Ovary (tissue), 9 donors: ENCODE data around the gene MYO9A. TPM values are rescaled to one million over a fixed set of nuclear protein-coding genes. Genes with fewer than 3 reads are reported as not detected.

Experiments used
- DNase-seq, 5 donors: peaks; one replicate each; pipeline ENCODE4 v3.0.0-alpha.2; 2019 to 2020
- H3K27ac ChIP-seq, 2 donors: fragments of 200-600 bp; one replicate each; pipeline versions ENCODE4 v1.5.1 to v1.8.0; 2019 to 2022
- H3K27me3 ChIP-seq: fragments of 200-600 bp; one replicate; pipeline ENCODE4 v1.8.0; 2022
- H3K36me3 ChIP-seq: fragments of 200-600 bp; sonication (generic); one replicate; pipeline ENCODE4 v1.5.1; 2019
- H3K4me1 ChIP-seq: one replicate; pipeline ENCODE4 v1.8.1; 2013; ENCODE audit warnings: mild to moderate bottlenecking, moderate library complexity; ENCODE audit not compliant: insufficient read depth
- H3K4me3 ChIP-seq: fragments of 200-600 bp; sonication (generic); one replicate; pipeline ENCODE4 v1.5.1; 2017
- H3K9me3 ChIP-seq, 2 donors: fragments of 200-600 bp in 1 of 2; sonication (generic) in 1 of 2; one replicate each; pipeline versions ENCODE4 v1.5.1 to v1.8.1; 2013 to 2019; ENCODE audit warnings: mild to moderate bottlenecking in 1 of 2, moderate library complexity in 1 of 2
- CTCF ChIP-seq, 3 donors: fragments of 450-650 bp in 2 of 3; fragments of 200-600 bp in 1 of 3; IDR thresholded peaks; one replicate each; pipeline versions ENCODE4 v1.5.1 to v1.8.0; 2016 to 2022; ENCODE audit warnings: antibody characterized with exemption in 3 of 3, mild to moderate bottlenecking in 1 of 3
- EP300 ChIP-seq: sonication (generic); formaldehyde crosslinking; IDR thresholded peaks from one replicate; pipeline ENCODE4 v1.6.1; 2017; ENCODE audit warnings: antibody characterized with exemption
- POLR2A ChIP-seq: fragments of 450-650 bp; IDR thresholded peaks from one replicate; pipeline ENCODE4 v1.6.1; 2017; ENCODE audit warnings: antibody characterized with exemption, mild to moderate bottlenecking, moderate library complexity
- WGBS, 3 donors: extraction: QIAGEN DNeasy Blood & Tissue Kit in 1 of 3; methylation state at CpG; one replicate each; pipeline versions ENCODE4 v1.1.5 to v1.1.7; 2013 to 2017; 5-methylcytosine and 5-hydroxymethylcytosine counted together
- intact Hi-C, 4 donors: fragments of 100-400 bp; cut with DNase I; formaldehyde crosslinking; loops; one replicate each; pipeline versions ENCODE4 v1.11.0 to v1.15.1; 2022 to 2023
- polyA plus RNA-seq, 2 donors: library from polyadenylated mRNA; stranded (reverse); fragments of 200-250 nt in 1 of 2; fragments of 350-450 nt in 1 of 2; fragmentation: Illumina TruSeq in 1 of 2; extraction: RNeasy Lipid Tissue Mini Kit (QIAGEN cat#74804) in 1 of 2; gene quantifications; one replicate each; pipeline ENCODE4 v1.2.3, GENCODE V29; 2013 to 2014
- total RNA-seq, 7 donors: library from RNA; depleted of rRNA in 2 of 7; stranded (reverse); fragments of >200 nt in 2 of 7; fragmentation: NEBNext Ultra II Directional in 3 of 7; extraction: Animal tissue kit (Norgen Biotek cat#: 25700) in 3 of 7; gene quantifications; one replicate each; pipeline versions ENCODE4 v1.1.0 to v1.2.4, GENCODE V29; 2016 to 2023
- donor health status: DM: no; HTN: no; CAD: no; lungs with moderate emphysema.
- donor health status: DM: no; HTN: no; CAD: no.
- donor health status: Bipolar disorder and iron deficiency.
- donor health status: DM: yes; HTN: yes; CAD: no.
- donor health status: DM: no; HTN: no; CAD: no.
- donor health status: DM: yes; HTN: yes; CAD: no.

The MYO9A gene
- total and polyA plus RNA-seq, 9 donors = 8.1 to 71.6 (median 57.2) TPM

GRCh38 chr15:72042865-72043264, 75.1 kb downstream of the MYO9A start:
- WGBS, 3 donors = 88 to 95% (median 90%) methylated on average over 7 of the region's 7 CpGs
- Histone ChIP-seq H3K9me3 (no peaks in the 10 kb centered on the region), H3K4me1 (no peaks in the 10 kb centered on the region), H3K27me3 (no peaks in the 10 kb centered on the region), H3K36me3 (no peaks in the 10 kb centered on the region), H3K27ac (no peak overlapping the region), H3K4me3 (no peak overlapping the region)
- no peak for TF ChIP-seq POLR2A
- TF ChIP-seq EP300 = no peak
- no peak for TF ChIP-seq CTCF (IDR thresholded peaks at IDR 0.05)
- intact Hi-C loops = no loop called here
- no peak for DNase-seq

- H3K27ac ChIP-seq = no peak overlapping the region
- no peak overlapping the region for H3K4me3 ChIP-seq
- intact Hi-C loops = no loop called here
- no peaks in the 10 kb centered on the region for H3K9me3 ChIP-seq
- DNase-seq = no peak
- 29 to 51% (median 45%) methylated on average over 1 of the region's 1 CpG for WGBS, 3 donors
- no peaks in the 10 kb centered on the region for H3K36me3 ChIP-seq
- TF ChIP-seq EP300 = no peak
- TF ChIP-seq POLR2A = no peak
- no peak for TF ChIP-seq CTCF (IDR thresholded peaks at IDR 0.05)
- no peaks in the 10 kb centered on the region for H3K27me3 ChIP-seq
- no peaks in the 10 kb centered on the region for H3K4me1 ChIP-seq
Observed at GRCh38 chr15:72042054-72042453, 75.9 kb downstream of the MYO9A start.

- Histone ChIP-seq H3K27ac (no peak overlapping the region), H3K36me3 (no peaks in the 10 kb centered on the region), H3K9me3 (no peaks in the 10 kb centered on the region), H3K4me1 (peaks cover 2% of the 10 kb centered on the region), H3K27me3 (no peaks in the 10 kb centered on the region), H3K4me3 (no peak overlapping the region)
- 96 to 97% (median 96%) methylated on average over 4 of the region's 4 CpGs for WGBS, 3 donors
- intact Hi-C loops = no loop called here
- DNase-seq = no peak
- TF ChIP-seq CTCF (IDR thresholded peaks at IDR 0.05) (no peak), POLR2A (no peak), EP300 (no peak)
Observed at GRCh38 chr15:72037321-72037720, 80.6 kb downstream of the MYO9A start.

GRCh38 chr15:72034859-72035650, 82.9 kb downstream of the MYO9A start:
- WGBS, 3 donors = 83 to 94% (median 89%) methylated on average over 4 of the region's 4 CpGs
- no peak overlapping the region for H3K4me3 ChIP-seq
- H3K27me3 ChIP-seq = no peaks in the 10 kb centered on the region
- H3K36me3 ChIP-seq = no peaks in the 10 kb centered on the region
- DNase-seq = no peak
- no peak overlapping the region for H3K27ac ChIP-seq
- no peaks in the 10 kb centered on the region for H3K9me3 ChIP-seq
- intact Hi-C loops = no loop called here
- peaks cover 2% of the 10 kb centered on the region for H3K4me1 ChIP-seq
- TF ChIP-seq CTCF (IDR thresholded peaks at IDR 0.05) (no peak), EP300 (no peak), POLR2A (no peak)
